Measurements from ENCODE around the gene TBKBP1. TPM values are rescaled to one million over a fixed set of nuclear protein-coding genes. Genes with fewer than 3 reads are reported as not detected.

Gene TBKBP1
- total and polyA plus RNA-seq, 7 donors, result 5.3 to 37.9 (median 20.4) TPM

GRCh38 chr17:47717261-47717697 lies 23.3 kb downstream of the TBKBP1 start:
- Histone ChIP-seq H3K27me3 (ENCODE audit: insufficient read depth in 3 of 3, low read length in 2 of 3) (peaks cover 0 to 39% (median 19%) of the 10 kb centered on the region in 3 donors), H3K4me1 (no peaks in the 10 kb centered on the region), H3K9me3 (no peaks in the 10 kb centered on the region), H3K27ac (no peak overlapping the region), H3K4me3 (no peak overlapping the region), H3K36me3 (ENCODE audit: insufficient read depth in 1 of 2, low read depth in 1 of 2) (no peaks in the 10 kb centered on the region)
- TF ChIP-seq CTCF (IDR thresholded peaks at IDR 0.05), result no peak
- WGBS, 3 donors, result 54 to 69% (median 67%) methylated on average over 2 of the region's 2 CpGs
- ATAC-seq (peak in 2 of 4 donors; percentile 37 to 58), DNase-seq (no peak)
- intact Hi-C loops (cut with DNase I), result no loop called here

GRCh38 chr17:47717979-47718621 lies 24.1 kb downstream of the TBKBP1 start:
- no peaks in the 10 kb centered on the region for H3K36me3 ChIP-seq (ENCODE audit: insufficient read depth in 1 of 2, low read depth in 1 of 2)
- H3K4me3 ChIP-seq, result no peak overlapping the region
- intact Hi-C loops (cut with DNase I), result no loop called here
- no peaks in the 10 kb centered on the region for H3K9me3 ChIP-seq
- H3K4me1 ChIP-seq, result no peaks in the 10 kb centered on the region
- no peak overlapping the region for H3K27ac ChIP-seq
- TF ChIP-seq CTCF (IDR thresholded peaks at IDR 0.05), result no peak
- WGBS, 3 donors, result 34 to 39% (median 38%) methylated on average over 9 of the region's 9 CpGs
- no peak for ATAC-seq
- peaks cover 0 to 44% (median 19%) of the 10 kb centered on the region in 3 donors for H3K27me3 ChIP-seq (ENCODE audit: insufficient read depth in 3 of 3, low read length in 2 of 3)
- DNase-seq, result no peak

GRCh38 chr17:47718634-47719405 lies 24.9 kb downstream of the TBKBP1 start:
- ATAC-seq (no peak), DNase-seq (no peak)
- intact Hi-C loops (cut with DNase I), result no loop called here
- H3K27ac ChIP-seq, result no peak overlapping the region
- H3K9me3 ChIP-seq, result no peaks in the 10 kb centered on the region
- TF ChIP-seq CTCF (IDR thresholded peaks at IDR 0.05), result no peak
- 53 to 58% (median 55%) methylated on average over 8 of the region's 8 CpGs for WGBS, 3 donors
- H3K27me3 ChIP-seq (ENCODE audit: insufficient read depth in 3 of 3, low read length in 2 of 3), result peaks cover 0 to 48% (median 19%) of the 10 kb centered on the region in 3 donors
- no peaks in the 10 kb centered on the region for H3K4me1 ChIP-seq
- no peak overlapping the region for H3K4me3 ChIP-seq
- H3K36me3 ChIP-seq (ENCODE audit: insufficient read depth in 1 of 2, low read depth in 1 of 2), result no peaks in the 10 kb centered on the region

- 74 to 79% (median 75%) methylated on average over 9 of the region's 9 CpGs for WGBS, 3 donors
- H3K27ac ChIP-seq, result no peak overlapping the region
- intact Hi-C loops (cut with DNase I), result no loop called here
- H3K4me3 ChIP-seq, result no peak overlapping the region
- no peaks in the 10 kb centered on the region for H3K4me1 ChIP-seq
- H3K27me3 ChIP-seq (ENCODE audit: insufficient read depth in 3 of 3, low read length in 2 of 3), result peaks cover 0 to 48% (median 19%) of the 10 kb centered on the region in 3 donors
- TF ChIP-seq CTCF (IDR thresholded peaks at IDR 0.05), result no peak
- DNase-seq (no peak), ATAC-seq (no peak)
- no peaks in the 10 kb centered on the region for H3K36me3 ChIP-seq (ENCODE audit: insufficient read depth in 1 of 2, low read depth in 1 of 2)
- no peaks in the 10 kb centered on the region for H3K9me3 ChIP-seq
Observed at GRCh38 chr17:47719411-47720152, 25.6 kb downstream of the TBKBP1 start.

Measured in psoas muscle (tissue), 8 donors.